ENCODE results near the gene CD300A.

- TF ChIP-seq POLR2A (IDR thresholded peaks at IDR 0.05; ENCODE audit: low read depth, low read length) = no peak
- no peak for TF ChIP-seq POLR2AphosphoS5 (IDR thresholded peaks at IDR 0.05; ENCODE audit: low read depth, low read length)
- no peak for TF ChIP-seq TAF1 (IDR thresholded peaks at IDR 0.05; ENCODE audit: borderline replicate concordance, low read depth, low read length)
Measured at GRCh38 chr17:74429604-74430384, 36.6 kb upstream of the CD300A start.
